OCI-LY3 (cell line): ENCODE data around the gene TANK.

Experiments used
- H2AFZ ChIP-seq: fragments of 200-600, 300-600 bp; shearing (Covaris generic); 2 replicates; pipeline ENCODE4 v1.6.0; 2014; ENCODE audit warnings: antibody characterized with exemption, low read depth, low read length
- H3K27ac ChIP-seq: fragments of 200-600, 300-600 bp; sonication (generic); 2 replicates; pipeline ENCODE4 v1.5.1; 2014; ENCODE audit warnings: mild to moderate bottlenecking, low read length, moderate library complexity, mixed read lengths
- H3K27me3 ChIP-seq: fragments of 200-600, 300-600 bp; sonication (generic); 2 replicates; pipeline ENCODE4 v1.6.1; 2014; ENCODE audit warnings: low read depth, low read length, mixed read lengths
- H3K36me3 ChIP-seq: fragments of 200-600, 300-600 bp; sonication (generic); replicated peaks from 2 replicates; pipeline ENCODE3; 2014; ENCODE audit warnings: low read depth, low read length, mixed read lengths
- H3K4me1 ChIP-seq: fragments of 300-600, 200-600 bp; sonication (generic); 2 replicates; pipeline ENCODE4 v1.6.1; 2014; ENCODE audit warnings: low read length, mixed read lengths
- H3K4me2 ChIP-seq: fragments of 200-600, 300-600 bp; sonication (generic); 2 replicates; pipeline ENCODE4 v1.6.1; 2014; ENCODE audit warnings: low read length, mixed read lengths
- H3K4me3 ChIP-seq: fragments of 300-600, 200-600 bp; sonication (generic); 2 replicates; pipeline ENCODE4 v1.5.1; 2014; ENCODE audit warnings: antibody characterized with exemption, mild to moderate bottlenecking, low read length, moderate library complexity
- H3K79me2 ChIP-seq: fragments of 300-600, 200-600 bp; shearing (Covaris generic); 2 replicates; pipeline ENCODE4 v1.6.1; 2014; ENCODE audit warnings: mild to moderate bottlenecking, low read length, mixed read lengths
- H3K9ac ChIP-seq: fragments of 300-600, 200-600 bp; shearing (Covaris generic); 2 replicates; pipeline ENCODE4 v1.6.0; 2014; ENCODE audit warnings: mild to moderate bottlenecking, low read length, moderate library complexity
- H3K9me3 ChIP-seq: fragments of 200-600, 300-600 bp; shearing (Covaris generic); 2 replicates; pipeline ENCODE4 v1.6.1; 2014; ENCODE audit warnings: low read length, mixed read lengths; ENCODE audit not compliant: insufficient read depth
- H4K20me1 ChIP-seq: fragments of 200-600, 300-600 bp; sonication (generic); 2 replicates; pipeline ENCODE4 v1.6.1; 2016; ENCODE audit warnings: low read length, mixed read lengths; ENCODE audit not compliant: insufficient read depth
- CTCF ChIP-seq: fragments of 200-600, 300-600 bp; sonication (generic); IDR thresholded peaks from 2 replicates; pipeline ENCODE4 v1.5.1; 2014; ENCODE audit warnings: antibody characterized with exemption, low read length, low read depth

The TANK gene

DNA sequence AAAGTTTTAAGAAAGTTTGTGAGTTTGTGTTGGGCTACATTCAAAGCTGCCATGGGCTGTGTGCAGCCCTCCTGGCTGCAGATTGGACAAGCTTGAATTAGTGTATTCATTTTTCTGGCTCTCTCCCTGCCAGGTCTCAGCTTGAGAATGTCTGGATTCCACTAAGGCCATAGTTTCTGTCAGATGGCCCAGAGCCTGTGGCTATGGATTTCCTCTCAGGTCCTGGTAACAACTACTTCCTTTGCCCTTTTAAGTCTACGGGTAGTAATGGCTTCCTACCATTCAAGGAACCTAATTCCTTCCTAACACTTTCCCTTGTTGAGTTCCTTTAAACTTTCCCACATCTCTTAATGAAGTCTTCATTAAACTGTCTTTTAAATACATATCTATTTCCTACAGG is 123.7 kb downstream of the TANK start:
- H3K4me1 ChIP-seq = no peaks in the 10 kb centered on the region
- no peak for TF ChIP-seq CTCF
- H4K20me1 ChIP-seq = no peaks in the 10 kb centered on the region
- H3K36me3 ChIP-seq = no peaks in the 10 kb centered on the region
- no peaks in the 10 kb centered on the region for H3K9me3 ChIP-seq
- no peak overlapping the region for H3K9ac ChIP-seq
- no peak overlapping the region for H3K4me3 ChIP-seq
- H2AFZ ChIP-seq = no peak overlapping the region
- H3K27me3 ChIP-seq = no peaks in the 10 kb centered on the region
- no peak overlapping the region for H3K27ac ChIP-seq
- H3K4me2 ChIP-seq = no peak overlapping the region
- H3K79me2 ChIP-seq = no peaks in the 10 kb centered on the region
